ENCODE measurements around the gene LRP2BP.
"Not testable (repeated sequence)": the region's sequence is repeated elsewhere in the genome, so short reads cannot be mapped to it uniquely, and the experiment has no call there.

LRP2BP gene

GRCh38 chr4:185341377-185341776, 54.3 kb downstream of the LRP2BP start:
- no peak for TF ChIP-seq CTCF (IDR thresholded peaks at IDR 0.05)
- DNase-seq (ENCODE audit: low spot score), result no peak
- Histone ChIP-seq H3K27ac (no peak overlapping the region), H3K4me3 (no peak overlapping the region)

- Histone ChIP-seq H3K27ac (no peak overlapping the region), H3K4me3 (no peak overlapping the region)
- DNase-seq (ENCODE audit: low spot score), result no peak
- no peak for TF ChIP-seq CTCF (IDR thresholded peaks at IDR 0.05)
These were observed 55.8 kb downstream of the LRP2BP start for GRCh38 chr4:185339941-185340340.

- TF ChIP-seq CTCF (IDR thresholded peaks at IDR 0.05), result no peak
- Histone ChIP-seq H3K27ac (no peak overlapping the region), H3K4me3 (no peak overlapping the region)
- no peak for DNase-seq (ENCODE audit: low spot score)
These were observed 60.1 kb downstream of the LRP2BP start for GRCh38 chr4:185335579-185335978.

- H3K4me3 ChIP-seq, result no peak overlapping the region
- H3K27ac ChIP-seq, result no peak overlapping the region
- TF ChIP-seq CTCF (IDR thresholded peaks at IDR 0.05), result no peak
- no peak for DNase-seq (ENCODE audit: low spot score)
These were observed 61.4 kb downstream of the LRP2BP start for GRCh38 chr4:185334326-185334725.

GRCh38 chr4:185332575-185333464, 62.9 kb downstream of the LRP2BP start:
- H3K4me3 ChIP-seq, result no peak overlapping the region
- TF ChIP-seq CTCF (IDR thresholded peaks at IDR 0.05), result no peak
- DNase-seq (ENCODE audit: low spot score), result no peak
- no peak overlapping the region for H3K27ac ChIP-seq

- not testable (repeated sequence) for H3K27ac ChIP-seq; DNase-seq (ENCODE audit: low spot score); H3K4me3 ChIP-seq
These were observed 65.7 kb downstream of the LRP2BP start for GRCh38 chr4:185329879-185330510.

GRCh38 chr4:185328586-185328985, 67.1 kb downstream of the LRP2BP start:
- no peak for DNase-seq (ENCODE audit: low spot score)
- H3K4me3 ChIP-seq, result no peak overlapping the region
- H3K27ac ChIP-seq, result no peak overlapping the region
- no peak for TF ChIP-seq CTCF (IDR thresholded peaks at IDR 0.05)

GRCh38 chr4:185325721-185326120, 70.0 kb downstream of the LRP2BP start:
- DNase-seq (ENCODE audit: low spot score); H3K27ac ChIP-seq; H3K4me3 ChIP-seq: not testable (repeated sequence)

- not testable (repeated sequence) for H3K27ac ChIP-seq; DNase-seq (ENCODE audit: low spot score); H3K4me3 ChIP-seq
These were observed 71.4 kb downstream of the LRP2BP start for GRCh38 chr4:185324361-185324760.
